Trophoblast cell (in vitro differentiated cells and primary cell): ENCODE results near the gene ISM1.
A peak's percentile ranks its signal among the peaks of the same experiment; 100 is the strongest.
"Not testable (repeated sequence)": the region's sequence is repeated elsewhere in the genome, so short reads cannot be mapped to it uniquely, and the experiment has no call there.

Experiments used
- DNase-seq, 2 donors: peaks; one replicate each; pipeline ENCODE4 v3.0.0-alpha.2; 2016
- H2AFZ ChIP-seq: 2 replicates; pipeline ENCODE4 v1.6.1; 2013; ENCODE audit warnings: low read length, moderate library complexity, mild to moderate bottlenecking; ENCODE audit not compliant: insufficient read depth, poor library complexity
- H2AK5ac ChIP-seq: 2 replicates; pipeline ENCODE4 v1.6.1; 2013; ENCODE audit warnings: mild to moderate bottlenecking, low read length
- H2BK120ac ChIP-seq: 2 replicates; pipeline ENCODE4 v1.6.1; 2013; ENCODE audit warnings: low read length, mild to moderate bottlenecking, moderate library complexity; ENCODE audit not compliant: insufficient read depth, poor library complexity
- H2BK12ac ChIP-seq: 2 replicates; pipeline ENCODE4 v1.6.1; 2013; ENCODE audit warnings: mild to moderate bottlenecking, low read length, moderate library complexity
- H2BK5ac ChIP-seq: 2 replicates; pipeline ENCODE4 v1.6.1; 2013; ENCODE audit warnings: low read length, low read depth, moderate library complexity, mild to moderate bottlenecking; ENCODE audit not compliant: poor library complexity
- H3K14ac ChIP-seq: 2 replicates; pipeline ENCODE4 v1.6.1; 2013; ENCODE audit warnings: mild to moderate bottlenecking, low read length
- H3K18ac ChIP-seq: 2 replicates; pipeline ENCODE4 v1.6.1; 2013; ENCODE audit warnings: mild to moderate bottlenecking, low read length
- H3K23ac ChIP-seq: 2 replicates; pipeline ENCODE4 v1.6.1; 2013; ENCODE audit warnings: low read length
- H3K27ac ChIP-seq: 2 replicates; pipeline ENCODE4 v1.5.1; 2013; ENCODE audit warnings: low read depth, mild to moderate bottlenecking, inconsistent platforms, low read length, moderate library complexity
- H3K27me3 ChIP-seq: 2 replicates; pipeline ENCODE4 v1.6.1; 2013; ENCODE audit warnings: inconsistent platforms, mild to moderate bottlenecking, low read length, moderate library complexity; ENCODE audit not compliant: insufficient read depth
- H3K36me3 ChIP-seq, 2 experiments: 1 replicate in 1 of 2; 2 replicates in 1 of 2; pipeline ENCODE4 v1.6.1; 2013; ENCODE audit warnings: low read length in 2 of 2, mild to moderate bottlenecking in 2 of 2, moderate library complexity in 1 of 2; ENCODE audit not compliant: insufficient read depth in 2 of 2, control insufficient read depth in 1 of 2
- H3K4ac ChIP-seq: 2 replicates; pipeline ENCODE4 v1.6.1; 2013; ENCODE audit warnings: low read depth, mild to moderate bottlenecking, low read length, moderate library complexity
- H3K4me1 ChIP-seq, 2 experiments: 1 replicate in 1 of 2; 2 replicates in 1 of 2; pipeline ENCODE4 v1.6.1; 2013; ENCODE audit warnings: low read length in 2 of 2, mild to moderate bottlenecking in 2 of 2, moderate library complexity in 1 of 2; ENCODE audit not compliant: insufficient read depth in 2 of 2, control insufficient read depth in 1 of 2
- H3K4me2 ChIP-seq: 2 replicates; pipeline ENCODE4 v1.6.1; 2013; ENCODE audit warnings: inconsistent platforms, mild to moderate bottlenecking, low read length, moderate library complexity
- H3K4me3 ChIP-seq: 2 replicates; pipeline ENCODE4 v1.5.1; 2013; ENCODE audit warnings: mild to moderate bottlenecking, low read depth, low read length, inconsistent platforms
- H3K79me1 ChIP-seq: one replicate; pipeline ENCODE4 v1.6.1; 2013; ENCODE audit warnings: low read length
- H3K79me2 ChIP-seq: 2 replicates; pipeline ENCODE4 v1.6.1; 2013; ENCODE audit warnings: low read length, mild to moderate bottlenecking; ENCODE audit not compliant: control insufficient read depth, insufficient read depth, poor library complexity
- H3K9ac ChIP-seq: 2 replicates; pipeline ENCODE4 v1.6.1; 2013; ENCODE audit warnings: mild to moderate bottlenecking, low read length
- H3K9me3 ChIP-seq: 2 replicates; pipeline ENCODE4 v1.6.1; 2013; ENCODE audit warnings: low read depth, mild to moderate bottlenecking, control low read depth, inconsistent platforms, low read length; ENCODE audit not compliant: insufficient read depth
- H4K12ac ChIP-seq: 2 replicates; pipeline ENCODE4 v1.6.1; 2013; ENCODE audit warnings: low read depth, mild to moderate bottlenecking, low read length, moderate library complexity
- H4K8ac ChIP-seq: 2 replicates; pipeline ENCODE4 v1.6.1; 2013; ENCODE audit warnings: low read depth, mild to moderate bottlenecking, low read length, moderate library complexity
- H4K91ac ChIP-seq: one replicate; pipeline ENCODE4 v1.6.1; 2013; ENCODE audit warnings: low read depth, mild to moderate bottlenecking, low read length, moderate library complexity
- WGBS: extraction: QIAGEN DNeasy Blood & Tissue Kit; methylation state at CpG from one replicate; pipeline ENCODE4 v1.1.7; 2013; ENCODE audit warnings: missing lambda C conversion rate; ENCODE audit not compliant: insufficient read length, insufficient coverage; ENCODE audit errors: extremely low coverage; 5-methylcytosine and 5-hydroxymethylcytosine counted together

ISM1 gene

DNA sequence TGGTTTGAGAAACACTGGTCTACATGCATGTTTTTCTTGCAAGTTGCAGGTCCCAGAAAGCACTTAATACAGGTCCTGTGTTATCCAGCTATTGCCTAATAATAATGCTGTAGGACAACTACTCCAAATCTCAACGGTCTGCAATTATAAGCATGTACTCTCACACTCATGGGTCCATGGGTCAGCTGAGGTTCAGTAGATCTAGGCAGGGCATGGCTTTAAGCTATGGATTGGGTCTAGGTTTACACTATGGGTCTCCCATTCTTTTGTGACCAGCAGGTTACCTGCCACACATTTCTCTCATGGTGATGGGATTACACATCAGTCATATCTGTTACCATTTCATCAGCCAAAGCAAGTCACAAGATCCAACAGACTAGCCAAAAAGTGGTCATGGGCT, 13.9 kb downstream of the ISM1 start:
- H3K36me3 ChIP-seq = no peaks in the 10 kb centered on the region
- H3K79me1 ChIP-seq = no peaks in the 10 kb centered on the region
- no peak overlapping the region for H2BK5ac ChIP-seq
- H2AFZ ChIP-seq = no peak overlapping the region
- H3K27me3 ChIP-seq = no peaks in the 10 kb centered on the region
- H4K8ac ChIP-seq = no peak overlapping the region
- H3K4me1 ChIP-seq = peaks cover 0 to 3% of the 10 kb centered on the region in 2 experiments
- H3K23ac ChIP-seq = no peak overlapping the region
- H3K14ac ChIP-seq = no peak overlapping the region
- H3K18ac ChIP-seq = no peak overlapping the region
- no peak overlapping the region for H3K9ac ChIP-seq
- no peak overlapping the region for H3K27ac ChIP-seq
- no peak overlapping the region for H2AK5ac ChIP-seq
- no peaks in the 10 kb centered on the region for H3K79me2 ChIP-seq
- H2BK12ac ChIP-seq = no peak overlapping the region
- H3K4me2 ChIP-seq = no peak overlapping the region
- H3K4me3 ChIP-seq = no peak overlapping the region
- H3K4ac ChIP-seq = no peak overlapping the region
- H2BK120ac ChIP-seq = no peak overlapping the region
- H3K9me3 ChIP-seq = no peaks in the 10 kb centered on the region
- H4K12ac ChIP-seq = no peak overlapping the region
- H4K91ac ChIP-seq = no peak overlapping the region
- DNase-seq = peak; percentile 85 to 91
- WGBS = no CpG with 5 or more reads among the region's 1 CpG

- H3K36me3 ChIP-seq, H3K4me1 ChIP-seq, H3K4me2 ChIP-seq, H3K9me3 ChIP-seq, H3K27me3 ChIP-seq, H4K91ac ChIP-seq, H3K79me1 ChIP-seq, H4K12ac ChIP-seq, H3K23ac ChIP-seq, H2BK120ac ChIP-seq, H2AK5ac ChIP-seq, H4K8ac ChIP-seq, H3K4ac ChIP-seq, H3K4me3 ChIP-seq, H2BK5ac ChIP-seq, H3K14ac ChIP-seq, H2BK12ac ChIP-seq, H3K9ac ChIP-seq, H3K79me2 ChIP-seq, H3K27ac ChIP-seq, H2AFZ ChIP-seq, H3K18ac ChIP-seq, DNase-seq: not testable (repeated sequence)
- WGBS = no CpG with 5 or more reads among the region's 2 CpGs
Measured at GRCh38 chr20:13236360-13236759, 15.3 kb downstream of the ISM1 start.

DNA sequence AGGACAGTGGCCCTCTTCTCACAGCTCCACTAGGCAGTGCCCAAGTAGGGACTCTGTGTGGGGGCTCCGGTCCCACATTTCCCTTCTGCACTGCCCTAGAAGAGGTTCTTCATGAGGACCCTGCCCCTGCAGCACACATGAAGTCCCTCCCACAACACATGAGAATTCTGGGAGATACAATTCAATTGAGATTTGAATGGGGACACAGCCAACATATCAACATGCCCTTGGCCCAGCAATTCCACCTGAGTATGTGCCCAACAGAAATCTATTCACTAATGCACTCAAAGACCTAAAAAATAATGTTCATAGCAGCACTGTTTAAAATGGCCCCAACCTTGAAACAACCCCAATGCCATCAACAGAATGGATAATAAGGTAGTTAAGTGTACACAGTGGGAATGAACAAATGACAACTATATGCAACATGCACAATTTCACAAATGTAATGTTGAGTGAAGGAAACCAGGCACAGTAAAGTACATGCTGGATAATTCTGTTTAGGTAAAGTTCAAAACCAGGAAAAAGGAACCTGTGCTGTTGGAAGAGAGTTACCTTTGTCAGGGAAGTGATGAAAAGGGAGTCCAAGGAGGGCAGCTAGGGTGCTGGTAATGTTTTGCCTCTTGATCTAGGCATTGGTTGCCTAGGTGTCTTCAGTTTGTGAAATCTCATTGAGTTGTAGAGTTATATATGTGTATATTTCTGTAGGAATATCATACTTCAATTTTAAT, 16.1 kb downstream of the ISM1 start:
- WGBS = no CpG with 5 or more reads among the region's 1 CpG
- Histone ChIP-seq H3K9ac (no peak overlapping the region), H3K79me1 (no peaks in the 10 kb centered on the region), H3K4me2 (no peak overlapping the region), H2BK120ac (no peak overlapping the region), H3K4me1 (no peaks in the 10 kb centered on the region), H3K36me3 (no peaks in the 10 kb centered on the region), H3K23ac (no peak overlapping the region), H3K18ac (no peak overlapping the region), H2BK12ac (no peak overlapping the region), H2BK5ac (no peak overlapping the region), H3K4ac (no peak overlapping the region), H3K4me3 (no peak overlapping the region), H3K79me2 (no peaks in the 10 kb centered on the region), H2AK5ac (no peak overlapping the region), H4K12ac (no peak overlapping the region), H4K91ac (no peak overlapping the region), H3K27ac (no peak overlapping the region), H3K14ac (no peak overlapping the region), H3K27me3 (no peaks in the 10 kb centered on the region), H3K9me3 (no peaks in the 10 kb centered on the region), H2AFZ (no peak overlapping the region), H4K8ac (no peak overlapping the region)
- no peak for DNase-seq

DNA sequence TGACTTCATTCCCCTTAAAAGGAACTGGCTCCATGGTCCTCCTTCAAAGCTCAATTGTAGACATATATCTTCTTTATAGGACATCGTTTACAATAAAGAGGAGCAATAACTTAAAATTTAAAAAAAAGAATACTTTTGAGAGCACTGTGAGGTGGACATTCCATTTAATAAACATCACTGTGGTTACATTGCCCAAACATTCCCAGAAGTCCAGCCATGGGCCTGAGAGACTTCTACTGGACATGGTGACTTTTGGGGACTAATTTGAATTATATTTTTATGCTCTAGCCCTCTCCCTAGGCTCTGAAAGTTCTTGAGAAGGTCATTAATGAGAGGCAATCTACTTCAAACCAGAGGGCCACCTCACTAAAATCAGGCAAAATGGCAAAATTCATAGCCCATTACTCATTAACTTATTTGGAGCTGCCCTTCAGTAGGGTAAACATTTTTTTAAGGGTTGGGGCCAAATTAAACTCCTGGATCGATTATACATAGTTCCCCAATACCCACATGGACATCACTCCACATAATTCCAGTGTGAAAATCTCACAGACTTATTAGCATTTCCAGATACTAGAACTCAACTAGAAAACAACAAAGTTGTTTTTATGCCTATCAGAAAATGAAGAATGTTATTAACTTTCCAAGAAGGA, 17.1 kb downstream of the ISM1 start:
- Histone ChIP-seq H2BK5ac (no peak overlapping the region), H3K18ac (no peak overlapping the region), H3K9ac (no peak overlapping the region), H2BK12ac (no peak overlapping the region), H3K4me3 (no peak overlapping the region), H3K79me2 (no peaks in the 10 kb centered on the region), H3K14ac (no peak overlapping the region), H4K8ac (no peak overlapping the region), H3K27ac (no peak overlapping the region), H2AFZ (no peak overlapping the region), H4K91ac (no peak overlapping the region), H3K4ac (no peak overlapping the region), H3K27me3 (no peaks in the 10 kb centered on the region), H3K9me3 (no peaks in the 10 kb centered on the region), H2AK5ac (no peak overlapping the region), H3K79me1 (no peaks in the 10 kb centered on the region), H3K4me1 (no peaks in the 10 kb centered on the region), H3K4me2 (no peak overlapping the region), H2BK120ac (no peak overlapping the region), H3K23ac (no peak overlapping the region), H4K12ac (no peak overlapping the region), H3K36me3 (no peaks in the 10 kb centered on the region)
- no CpG with 5 or more reads among the region's 2 CpGs for WGBS
- DNase-seq = peak in 1 of 2 donors; percentile 38
